Measurements from ENCODE around the gene DNAJC13.

DNA sequence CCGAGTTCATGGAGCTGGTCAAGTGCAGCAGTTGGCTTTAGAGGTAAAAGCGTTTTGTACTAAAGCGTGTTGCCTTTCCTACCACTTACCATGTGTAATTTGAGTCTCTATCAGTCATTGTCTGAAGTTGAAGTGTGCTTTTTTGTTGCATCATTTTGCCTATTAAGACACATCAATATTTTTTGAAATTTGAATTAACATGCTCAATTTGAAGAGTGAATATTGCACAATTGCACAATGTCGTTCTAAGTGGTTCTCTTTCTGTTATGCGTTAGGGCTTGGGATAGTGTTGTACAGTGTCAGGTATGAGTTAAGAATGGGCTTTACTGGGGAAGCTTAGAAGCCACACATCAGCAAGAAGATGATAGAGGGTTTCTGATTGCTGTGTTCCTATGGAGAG lies 95.8 kb downstream of the DNAJC13 start:
- TF ChIP-seq, protein P1, sequence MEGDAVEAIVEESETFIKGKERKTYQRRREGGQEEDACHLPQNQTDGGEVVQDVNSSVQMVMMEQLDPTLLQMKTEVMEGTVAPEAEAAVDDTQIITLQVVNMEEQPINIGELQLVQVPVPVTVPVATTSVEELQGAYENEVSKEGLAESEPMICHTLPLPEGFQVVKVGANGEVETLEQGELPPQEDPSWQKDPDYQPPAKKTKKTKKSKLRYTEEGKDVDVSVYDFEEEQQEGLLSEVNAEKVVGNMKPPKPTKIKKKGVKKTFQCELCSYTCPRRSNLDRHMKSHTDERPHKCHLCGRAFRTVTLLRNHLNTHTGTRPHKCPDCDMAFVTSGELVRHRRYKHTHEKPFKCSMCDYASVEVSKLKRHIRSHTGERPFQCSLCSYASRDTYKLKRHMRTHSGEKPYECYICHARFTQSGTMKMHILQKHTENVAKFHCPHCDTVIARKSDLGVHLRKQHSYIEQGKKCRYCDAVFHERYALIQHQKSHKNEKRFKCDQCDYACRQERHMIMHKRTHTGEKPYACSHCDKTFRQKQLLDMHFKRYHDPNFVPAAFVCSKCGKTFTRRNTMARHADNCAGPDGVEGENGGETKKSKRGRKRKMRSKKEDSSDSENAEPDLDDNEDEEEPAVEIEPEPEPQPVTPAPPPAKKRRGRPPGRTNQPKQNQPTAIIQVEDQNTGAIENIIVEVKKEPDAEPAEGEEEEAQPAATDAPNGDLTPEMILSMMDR (IDR thresholded peaks at IDR 0.05 in 4 of 5, conservative IDR thresholded peaks at IDR 0.05 in 1 of 5), result no peak
- no peak for TF ChIP-seq POLR2A (IDR thresholded peaks at IDR 0.05)

Measured in gastrocnemius medialis (tissue), 4 donors.